Keratinocyte (primary cell): Measurements from ENCODE around the gene SPECC1.

Source experiments
- CTCF ChIP-seq, 3 experiments: IDR thresholded peaks in 1 of 3; conservative IDR thresholded peaks in 1 of 3; optimal IDR thresholded peaks in 1 of 3; 2 replicates in 2 of 3; 3 replicates in 1 of 3; pipeline versions ENCODE3 to v1.5.1; 2011; ENCODE audit warnings: low read length in 3 of 3, mild to moderate bottlenecking in 3 of 3, moderate library complexity in 2 of 3, control low read depth in 1 of 3, inconsistent platforms in 1 of 3; ENCODE audit not compliant: insufficient read depth in 2 of 3; ENCODE audit errors: extremely low read depth in 1 of 3
- EZH2 ChIP-seq: IDR thresholded peaks from one replicate; pipeline ENCODE4 v1.6.1; 2012; ENCODE audit warnings: inconsistent platforms, mild to moderate bottlenecking, low read length, moderate library complexity

GRCh38 chr17:20203761-20204263 lies 194.7 kb downstream of the SPECC1 start:
- TF ChIP-seq CTCF (optimal IDR thresholded peaks at IDR 0.05 in 1 of 3, IDR thresholded peaks at IDR 0.05 in 1 of 3, conservative IDR thresholded peaks at IDR 0.05 in 1 of 3; ENCODE audit: extremely low read depth in 1 of 3, insufficient read depth in 2 of 3, low read length in 3 of 3) (no peak), EZH2 (no peak)
